Measurements from ENCODE around the gene C1orf185.
"Not testable (repeated sequence)": the region's sequence is repeated elsewhere in the genome, so short reads cannot be mapped to it uniquely, and the experiment has no call there.

C1orf185 gene

DNA sequence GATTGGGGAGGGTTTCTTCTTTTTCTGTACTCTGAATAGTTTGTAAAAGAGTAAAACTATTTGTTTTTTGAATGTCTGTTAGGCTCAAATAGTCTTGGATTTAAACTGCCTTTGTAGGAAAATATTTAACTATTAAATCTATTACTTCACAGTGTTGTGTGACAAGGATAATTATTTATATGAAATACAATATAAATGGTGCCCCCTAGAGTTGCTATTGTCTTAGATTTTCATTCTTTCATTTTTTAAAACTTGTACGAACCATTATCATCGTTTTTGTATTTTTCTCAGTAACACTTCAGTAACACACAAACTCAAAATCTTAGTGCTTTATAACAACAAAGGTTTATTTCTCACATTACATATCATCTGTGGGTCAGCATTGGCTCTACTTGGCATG, 37.4 kb downstream of the C1orf185 start:
- no peak for FAIRE-seq

DNA sequence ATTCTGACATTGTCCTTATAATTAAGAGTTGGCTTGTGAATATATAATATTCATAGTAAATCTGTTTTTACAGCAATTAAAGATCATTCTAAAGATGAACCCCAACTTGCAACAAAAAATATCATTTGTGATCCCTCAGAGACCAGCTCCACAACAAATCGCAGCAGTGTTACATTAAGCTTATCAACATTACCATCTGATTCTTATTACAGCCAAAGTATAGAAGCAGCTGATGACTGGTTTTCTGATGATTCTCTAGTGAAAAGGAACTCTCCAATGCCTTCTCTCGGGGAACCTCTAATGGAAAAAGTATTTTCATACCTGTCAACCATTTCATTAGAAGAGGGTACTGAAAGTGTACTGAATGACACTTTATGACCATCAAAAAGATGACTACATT, 45.4 kb downstream of the C1orf185 start:
- FAIRE-seq, result no peak

DNA sequence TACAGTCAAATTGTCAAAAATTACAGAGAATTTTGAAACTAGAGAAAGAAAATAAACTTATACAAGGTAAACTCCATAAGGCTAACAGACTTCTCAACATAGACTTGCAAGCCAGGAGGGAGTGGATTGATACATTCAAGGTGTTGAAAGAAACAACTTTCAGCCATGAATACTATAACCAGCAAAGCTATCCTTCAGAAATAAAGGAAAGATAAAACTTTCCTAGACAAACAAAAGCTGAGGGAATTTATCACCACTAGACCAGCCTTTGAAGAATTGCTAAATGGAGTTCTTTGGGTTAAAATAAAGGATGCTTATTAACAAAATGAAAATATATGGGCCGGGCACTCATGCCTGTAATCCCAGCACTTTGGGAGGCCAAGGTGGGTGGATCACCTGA, 52.7 kb downstream of the C1orf185 start:
- FAIRE-seq, result no peak

DNA sequence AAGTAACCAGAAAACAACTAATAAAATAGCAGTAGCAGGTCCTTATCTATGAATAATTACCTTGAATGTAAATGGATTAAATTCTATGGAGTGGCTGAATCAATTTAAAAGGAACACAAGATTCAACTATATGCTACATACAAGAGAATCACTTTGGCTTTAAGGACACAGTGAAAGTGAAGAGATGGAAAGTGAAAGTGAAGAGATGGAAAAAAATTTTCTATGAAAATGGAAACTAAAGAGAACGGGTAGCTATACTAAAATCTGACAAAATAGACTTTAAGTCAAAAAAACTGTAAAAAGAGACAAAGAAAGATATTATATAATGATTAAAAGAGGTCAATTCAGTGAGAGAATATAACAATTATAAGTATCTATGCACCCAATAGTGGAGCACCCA, 54.7 kb downstream of the C1orf185 start:
- no peak for FAIRE-seq

DNA sequence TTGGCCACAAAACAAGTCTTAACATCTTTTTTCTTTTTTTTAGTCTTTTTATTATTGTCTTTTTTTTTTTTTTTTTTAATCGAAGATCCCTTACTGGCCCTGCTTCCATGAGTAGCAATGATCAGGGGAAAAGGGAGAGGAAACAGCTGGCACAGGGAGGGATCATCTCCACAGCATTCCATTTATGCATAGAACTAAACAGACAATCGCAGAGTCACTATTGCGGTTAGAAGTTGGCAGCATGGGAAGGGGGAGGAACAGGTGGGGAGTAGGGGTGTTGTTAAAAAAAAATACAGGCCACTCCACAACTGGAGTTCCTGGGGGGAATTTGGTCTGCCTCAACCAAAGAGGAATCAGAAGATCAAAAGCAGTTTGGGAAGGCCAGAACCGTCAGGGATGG, 55.4 kb downstream of the C1orf185 start:
- no peak for FAIRE-seq

DNA sequence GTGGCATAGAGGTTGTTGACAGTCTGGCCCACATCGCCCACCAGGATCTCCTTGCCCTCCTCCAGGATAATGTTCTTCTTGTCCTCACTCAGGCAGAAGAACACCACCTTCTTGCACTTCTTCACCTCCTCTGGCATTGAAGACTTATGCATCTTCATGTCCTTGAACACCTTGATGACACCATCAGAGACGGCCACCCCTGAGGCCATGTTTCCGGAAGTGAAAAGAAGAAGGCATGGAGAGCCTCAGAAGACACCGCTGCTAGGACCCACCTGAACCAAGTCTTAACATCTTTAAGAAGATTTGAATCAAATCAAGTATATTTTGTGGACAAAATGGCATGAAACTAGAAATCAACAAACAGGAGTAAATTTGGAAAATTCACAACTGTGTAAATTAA, 56.2 kb downstream of the C1orf185 start:
- FAIRE-seq, result no peak

DNA sequence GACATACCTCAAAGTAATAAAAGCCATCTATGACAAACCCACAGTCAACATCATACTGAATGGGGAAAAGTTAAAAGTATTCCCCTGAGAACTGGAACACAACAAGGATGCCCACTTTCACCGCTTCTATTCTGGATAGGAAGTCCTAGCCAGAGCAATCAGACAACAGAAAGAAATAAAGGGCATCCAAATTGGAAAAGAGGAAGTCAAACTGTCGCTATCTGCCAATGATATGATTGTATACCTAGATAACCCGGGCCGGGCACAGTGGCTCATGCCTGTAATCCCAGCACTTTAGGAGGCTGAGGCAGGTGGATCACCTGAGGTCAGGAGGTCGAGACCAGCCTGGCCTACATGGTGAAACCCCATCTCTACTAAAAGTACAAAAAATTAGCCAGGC, 60.5 kb downstream of the C1orf185 start:
- not testable (repeated sequence) for FAIRE-seq

DNA sequence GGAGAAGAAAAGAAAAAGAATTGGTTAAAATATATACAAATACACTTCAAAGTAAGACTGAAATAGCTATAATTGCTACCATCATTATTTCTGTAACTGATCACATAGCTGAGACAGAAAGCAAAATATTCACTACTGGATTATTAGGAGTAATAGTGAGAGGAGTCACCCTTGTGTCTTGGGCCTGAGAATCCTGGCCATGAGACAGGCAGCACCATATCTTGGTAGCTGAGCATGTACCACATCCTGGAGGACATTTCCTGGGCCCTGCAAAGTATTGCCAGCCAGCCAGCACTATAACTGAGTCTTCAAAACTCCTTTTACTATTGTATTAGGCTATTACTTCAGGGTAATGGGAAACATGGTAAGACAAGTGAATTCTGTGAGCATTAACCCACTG, 63.5 kb downstream of the C1orf185 start:
- FAIRE-seq, result no peak

DNA sequence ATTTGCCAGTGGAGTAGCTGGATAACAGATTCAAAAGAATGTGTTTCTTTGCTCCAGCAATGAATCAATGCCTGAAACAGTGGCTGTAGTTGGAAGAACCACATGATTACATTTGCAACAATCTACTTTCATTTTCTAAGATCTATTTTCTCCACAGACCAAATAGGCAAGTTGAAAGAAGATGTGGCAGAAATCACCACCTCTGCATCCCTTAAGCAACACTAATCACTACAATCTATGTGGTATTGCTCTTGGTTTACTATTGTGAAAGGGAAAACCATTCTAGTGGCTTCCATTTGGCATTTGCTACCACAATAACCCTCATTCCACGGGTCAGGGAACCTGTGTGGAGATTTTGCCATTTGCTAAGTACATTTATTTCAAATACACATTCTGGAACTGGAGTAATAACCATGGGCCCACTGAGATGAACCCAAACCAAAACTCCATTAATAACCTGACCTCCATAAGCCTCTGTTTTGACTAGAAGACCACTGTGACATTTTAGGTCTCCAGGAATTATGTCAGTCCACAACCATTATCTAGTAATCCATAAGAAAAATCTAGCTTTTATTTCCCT, 66.3 kb downstream of the C1orf185 start:
- FAIRE-seq, result no peak

DNA sequence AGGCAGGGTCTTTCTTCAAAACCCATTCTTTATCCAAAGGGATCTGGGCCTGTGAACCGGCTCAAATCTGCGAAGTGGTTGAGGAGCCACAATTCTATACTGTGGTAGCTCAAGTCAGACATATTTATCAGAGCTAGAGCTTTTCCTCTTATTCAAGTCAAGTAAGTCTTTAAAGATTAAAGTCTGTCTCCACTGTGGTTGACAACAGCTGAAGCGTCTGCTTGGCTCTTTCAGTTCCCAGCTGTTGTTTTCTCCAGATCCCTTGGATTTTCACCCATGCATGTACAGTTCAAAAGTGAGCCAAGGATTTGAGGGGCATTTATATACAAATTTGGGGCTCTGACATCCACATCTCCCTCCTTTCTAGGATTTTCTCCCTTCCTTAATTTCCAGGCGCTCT, 66.9 kb downstream of the C1orf185 start:
- no peak for FAIRE-seq

DNA sequence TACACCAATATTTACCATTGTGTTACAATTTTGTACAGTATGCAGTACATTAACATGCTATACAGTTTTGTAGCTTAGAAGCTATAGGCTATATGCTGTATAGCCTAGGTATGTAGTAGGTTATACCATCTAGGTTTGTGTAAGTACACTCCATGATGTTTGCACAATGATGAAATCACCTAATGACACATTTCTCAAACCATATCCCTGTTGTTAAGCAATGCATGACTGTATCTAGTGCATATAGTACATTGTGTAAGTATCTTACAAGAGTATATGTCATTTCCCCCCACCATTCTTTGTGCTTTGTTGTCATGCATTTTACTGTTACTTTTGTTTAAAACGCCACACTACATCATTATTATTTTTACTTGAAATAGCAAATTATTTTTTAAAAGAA, 68.3 kb downstream of the C1orf185 start:
- FAIRE-seq, result no peak

DNA sequence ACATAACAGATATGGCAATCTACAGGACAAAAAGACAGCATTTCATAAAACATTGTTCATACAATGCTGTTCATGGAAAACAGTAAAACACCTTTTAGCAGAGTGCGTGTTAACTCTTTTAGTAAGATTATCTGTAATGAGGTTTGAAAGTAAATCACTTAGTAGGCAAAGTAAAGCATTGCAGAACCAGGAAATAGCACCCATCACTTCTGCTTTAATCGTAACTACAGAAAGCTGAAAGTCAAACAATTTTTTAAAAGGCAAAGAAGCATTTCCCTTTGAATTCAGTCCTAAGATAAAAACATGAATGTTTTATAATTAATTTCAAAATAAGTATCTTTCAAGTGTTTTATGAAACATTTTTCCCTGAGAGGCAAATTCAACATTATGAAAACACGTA, 70.8 kb downstream of the C1orf185 start:
- no peak for FAIRE-seq

DNA sequence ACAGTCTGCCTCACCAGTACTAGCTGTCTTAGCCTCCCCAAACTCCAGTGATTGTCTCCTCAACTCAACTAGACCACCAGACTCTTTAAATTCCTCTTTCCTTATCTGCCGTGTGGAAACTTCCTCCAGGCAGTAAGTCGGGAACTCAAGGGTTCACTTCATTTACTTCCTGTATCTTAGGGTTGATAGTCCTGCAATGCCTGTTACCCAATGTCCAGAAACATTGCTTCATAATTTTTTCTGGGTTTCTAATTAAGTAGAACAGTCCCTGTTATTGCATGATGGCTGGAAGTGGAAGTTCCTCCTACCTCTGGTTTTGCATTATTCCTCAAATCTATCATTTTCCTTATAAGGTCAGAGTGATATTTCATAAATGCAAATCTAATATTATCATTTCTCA, 73.2 kb downstream of the C1orf185 start:
- no peak for FAIRE-seq

DNA sequence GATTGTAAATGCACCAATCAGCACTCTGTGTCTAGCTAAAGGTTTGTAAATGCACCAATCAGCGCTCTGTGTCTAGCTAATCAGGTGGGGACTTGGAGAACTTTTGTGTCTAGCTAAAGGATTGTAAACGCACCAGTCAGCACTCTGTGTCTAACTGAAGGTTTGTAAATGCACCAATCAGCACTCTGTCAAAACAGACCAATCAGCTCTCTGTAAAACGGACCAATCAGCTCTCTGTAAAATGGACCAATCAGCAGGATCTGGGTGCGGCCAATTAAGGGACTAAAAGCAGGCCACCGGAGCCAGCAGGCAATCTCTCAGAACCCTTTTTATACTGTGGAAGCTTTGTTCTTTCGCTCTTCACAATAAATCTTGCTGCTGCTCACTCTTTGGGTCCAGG, 76.0 kb downstream of the C1orf185 start:
- FAIRE-seq, result not testable (repeated sequence)

DNA sequence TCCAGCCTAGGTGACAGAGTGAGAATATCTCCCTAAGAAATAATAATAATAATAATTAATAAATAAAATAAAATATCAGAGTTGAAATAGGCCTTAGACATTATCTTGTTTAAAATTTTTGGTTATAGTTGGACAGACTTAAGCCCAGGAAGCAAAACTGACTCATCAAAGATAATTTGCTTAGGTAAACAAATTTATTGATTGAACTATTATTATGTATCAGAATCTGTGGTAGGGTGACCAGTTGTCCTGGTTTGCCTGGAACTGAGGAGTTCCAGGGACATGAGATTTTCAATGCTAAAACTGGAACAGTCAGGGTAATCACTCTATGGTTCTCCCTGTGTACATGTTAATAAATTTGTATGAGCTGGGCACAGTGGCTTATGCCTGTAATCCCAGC, 86.2 kb downstream of the C1orf185 start:
- FAIRE-seq, result no peak

DNA sequence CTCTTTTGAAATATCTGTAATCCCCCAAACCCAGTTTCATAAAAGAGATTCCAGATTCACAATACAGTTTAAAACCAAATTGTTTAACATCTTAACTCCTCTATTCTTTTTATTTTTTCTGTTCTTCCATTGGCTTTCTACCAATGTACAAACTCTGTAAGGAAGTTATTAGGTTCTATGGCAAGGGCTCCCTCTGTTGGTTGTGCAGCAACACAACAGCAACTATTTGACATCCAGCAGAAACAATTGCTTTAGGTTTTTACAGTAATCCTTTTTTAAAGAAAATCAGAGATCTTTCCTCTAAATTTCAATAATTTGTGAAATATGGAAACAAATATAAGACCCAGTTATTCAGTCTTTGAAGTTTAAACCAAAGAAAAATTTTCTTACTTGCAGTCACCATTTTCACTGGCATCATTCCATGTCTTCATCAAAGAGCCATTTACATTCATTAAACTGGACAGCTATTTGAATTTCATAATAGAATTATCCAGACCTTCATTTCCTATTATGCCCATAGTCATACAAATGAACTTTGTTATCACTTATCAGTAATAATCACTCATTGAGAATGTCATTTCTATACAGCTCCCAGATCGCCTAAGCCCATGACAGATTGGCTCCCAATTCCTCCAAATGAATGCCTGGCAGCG, 87.5 kb downstream of the C1orf185 start:
- FAIRE-seq, result peak; percentile 98

DNA sequence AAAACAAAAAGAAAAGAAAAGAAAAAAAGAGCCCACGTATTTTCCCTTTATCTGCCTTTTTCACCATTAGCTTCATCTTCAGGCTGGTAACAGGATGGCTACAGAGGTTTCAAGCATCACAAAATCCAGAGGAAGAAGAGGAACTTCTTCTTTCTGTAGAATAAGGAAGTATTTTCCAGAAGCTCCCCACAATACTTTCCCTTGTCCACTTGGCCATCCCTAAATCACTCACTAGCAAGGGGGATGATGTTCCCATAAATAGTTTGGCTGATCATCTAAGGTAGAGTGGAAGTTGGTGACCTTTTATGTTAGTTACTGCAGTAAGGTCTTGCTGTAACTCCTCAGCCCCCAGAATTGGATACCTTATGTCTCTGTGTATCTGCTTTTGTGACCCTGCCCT, 88.9 kb downstream of the C1orf185 start:
- FAIRE-seq, result no peak

DNA sequence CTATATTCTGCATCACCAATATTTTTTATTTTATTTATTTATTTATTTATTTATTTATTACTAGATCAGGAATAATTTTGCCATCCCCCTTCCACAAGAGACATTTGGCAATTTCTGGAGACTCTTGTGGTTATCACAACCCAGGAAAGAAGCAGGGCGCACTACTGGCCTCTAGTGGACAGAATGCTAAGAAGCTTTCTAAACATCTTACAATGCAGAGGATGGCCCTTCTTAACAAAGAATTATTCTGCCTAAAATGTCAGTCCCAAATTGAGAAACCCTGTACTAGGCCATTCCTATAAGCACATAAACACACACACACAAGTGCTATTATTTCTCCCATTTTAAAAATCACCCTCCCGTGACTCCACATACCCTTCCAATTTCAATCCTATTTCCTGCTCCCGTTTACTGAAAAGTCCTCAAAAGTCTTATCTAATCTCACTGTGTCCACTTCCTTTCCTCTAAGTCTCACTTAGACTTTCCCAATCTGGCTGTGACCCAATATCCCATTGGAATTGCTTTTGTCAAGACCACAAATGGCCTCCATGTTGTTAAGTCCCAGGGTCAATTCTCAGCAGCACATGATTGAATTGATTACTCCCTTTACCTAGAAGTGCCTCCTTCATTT, 90.3 kb downstream of the C1orf185 start:
- FAIRE-seq, result peak; percentile 93

DNA sequence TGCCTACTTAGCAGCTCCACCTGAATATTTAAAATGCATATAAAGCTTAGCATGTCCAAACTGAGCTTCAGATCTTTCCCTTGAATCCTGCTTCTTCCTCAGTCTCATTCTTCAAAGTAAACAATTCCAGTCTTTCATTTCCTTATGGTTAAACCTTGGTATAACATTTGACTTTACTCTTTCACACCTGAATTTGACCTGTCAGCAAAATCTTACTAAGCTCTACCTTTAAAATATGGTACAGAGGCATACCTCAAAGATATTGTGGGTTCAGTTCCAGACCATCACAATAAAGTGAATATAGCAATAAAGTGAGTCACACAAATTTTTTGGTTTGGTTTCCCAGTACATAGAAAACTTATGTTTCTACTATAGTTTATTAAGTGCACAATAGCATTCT, 91.5 kb downstream of the C1orf185 start:
- FAIRE-seq, result no peak
